Stimulated activated CD4-positive, alpha-beta T cell treated with anti-CD3 and anti-CD28 coated beads, TNF-alpha, amount 100 ng/mL, for 1 hour (primary cell): ENCODE results near the gene F5.

Source experiments
- DNase-seq, 3 donors: peaks; one replicate each; pipeline ENCODE4 v3.0.0-alpha.2; 2020; ENCODE audit warnings: low read depth in 3 of 3, low spot score in 1 of 3

The F5 gene

DNA sequence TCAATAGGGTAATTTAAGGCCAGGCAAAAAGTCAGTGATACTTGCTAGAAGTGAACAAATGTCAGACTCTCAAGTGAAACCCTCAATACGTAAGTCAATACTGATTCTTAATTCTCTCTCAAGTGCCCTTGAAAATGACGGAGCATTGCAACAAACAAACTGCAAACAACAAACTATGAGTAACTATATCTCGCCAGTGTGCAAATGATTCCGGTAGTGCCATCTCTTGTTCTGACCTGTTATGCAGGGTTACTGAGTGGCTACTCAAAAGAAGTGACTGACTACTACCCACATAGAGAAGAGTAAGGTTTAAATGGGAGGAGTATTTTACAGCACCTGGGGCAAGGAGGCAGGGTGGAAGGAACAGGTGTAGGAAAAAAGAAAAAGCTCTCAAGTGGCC is 102.2 kb downstream of the F5 start:
- no peak for DNase-seq

GRCh38 chr1:169483500-169483966 is 102.7 kb downstream of the F5 start:
- DNase-seq: no peak

DNA sequence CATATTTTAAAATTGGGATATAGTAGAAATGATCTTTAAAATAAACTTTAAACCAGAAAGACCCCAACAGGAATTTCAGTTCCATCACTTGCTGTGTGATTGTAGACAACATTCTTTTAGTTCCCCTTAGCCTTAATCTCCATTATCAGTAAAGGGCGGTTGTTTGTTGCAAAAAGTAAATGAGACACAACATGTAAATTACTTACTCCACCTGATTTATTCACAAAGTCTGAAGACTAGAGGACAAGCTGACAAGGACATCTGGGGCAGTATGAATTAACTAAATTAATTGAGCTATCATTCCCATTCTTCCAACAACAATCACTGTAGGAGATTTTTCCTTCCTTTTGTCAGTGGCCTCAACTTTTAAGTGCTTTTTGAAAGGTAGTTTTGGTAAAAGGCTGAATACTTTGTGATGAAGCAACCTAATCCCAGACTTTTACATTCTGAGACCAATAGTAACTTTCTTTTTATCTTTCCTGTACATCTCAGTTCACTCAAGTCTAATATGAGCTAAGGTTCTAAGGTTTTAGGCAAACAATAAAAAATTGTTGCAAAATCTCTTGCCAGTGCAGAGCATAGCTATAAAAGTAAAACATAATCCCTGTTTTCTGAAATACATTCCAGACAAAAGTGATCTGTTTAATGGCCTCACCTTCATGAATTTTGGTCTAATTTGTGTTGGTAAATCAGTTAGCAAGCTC is 106.8 kb downstream of the F5 start:
- no peak for DNase-seq

GRCh38 chr1:169478094-169478672 is 108.1 kb downstream of the F5 start:
- no peak for DNase-seq

DNA sequence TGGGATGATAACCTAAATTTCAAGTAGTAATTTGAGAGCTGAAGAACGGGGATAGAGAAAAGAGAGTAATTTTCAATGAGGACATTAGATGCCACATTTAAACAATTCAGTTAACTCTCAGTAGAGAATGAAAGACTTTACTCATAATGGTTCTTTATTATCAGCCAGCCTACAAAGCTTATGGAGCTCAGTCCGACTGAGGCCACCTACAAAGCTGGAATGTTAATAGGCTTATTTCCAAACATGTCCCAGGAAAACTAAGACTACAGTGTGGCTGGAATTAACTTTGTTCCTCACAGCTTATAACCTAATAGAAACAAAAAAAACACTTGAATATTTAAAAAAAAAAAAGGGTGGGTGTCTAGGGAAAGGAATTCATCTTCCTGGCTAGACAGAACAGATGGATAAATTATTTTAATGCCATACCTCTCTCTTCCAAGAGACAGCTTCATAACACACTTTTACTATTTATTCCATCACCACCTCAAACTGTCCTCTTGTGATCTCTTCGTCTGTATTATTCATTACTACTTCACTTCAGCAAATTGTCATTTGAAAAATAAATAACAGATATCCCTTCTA is 110.4 kb downstream of the F5 start:
- no peak for DNase-seq

DNA sequence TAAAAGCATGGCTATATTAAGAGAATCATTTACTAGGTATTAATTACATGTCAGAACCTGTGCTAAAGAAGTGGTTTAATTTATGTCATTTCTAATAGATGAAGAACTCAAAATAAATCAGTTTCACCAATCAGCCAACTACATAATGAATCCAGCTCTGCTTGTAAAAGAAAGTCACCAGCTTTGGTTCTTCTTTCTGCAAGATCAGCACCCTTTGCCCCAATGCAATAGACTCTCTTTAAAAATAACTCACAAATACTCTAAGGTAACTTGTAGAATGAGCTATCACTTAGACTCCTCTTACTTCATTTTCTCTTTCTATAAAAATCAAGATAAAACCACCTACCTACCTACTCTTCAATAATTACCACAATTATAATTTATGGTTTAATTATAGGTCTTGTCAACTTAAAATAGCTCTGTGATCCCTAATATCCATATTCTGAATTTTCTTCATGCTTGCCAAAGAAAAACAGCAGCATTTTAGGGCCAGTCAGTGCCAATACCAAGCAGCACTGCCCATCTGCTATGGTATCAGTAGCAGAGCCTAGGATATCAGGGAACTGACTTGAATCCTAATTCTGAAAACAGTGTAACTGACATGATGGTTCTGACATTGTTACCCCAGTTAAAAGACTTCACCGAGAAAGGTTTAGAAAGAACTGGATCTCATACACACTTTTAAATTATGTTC is 111.8 kb downstream of the F5 start:
- no peak for DNase-seq

GRCh38 chr1:169473347-169473746 is 112.9 kb downstream of the F5 start:
- no peak for DNase-seq

DNA sequence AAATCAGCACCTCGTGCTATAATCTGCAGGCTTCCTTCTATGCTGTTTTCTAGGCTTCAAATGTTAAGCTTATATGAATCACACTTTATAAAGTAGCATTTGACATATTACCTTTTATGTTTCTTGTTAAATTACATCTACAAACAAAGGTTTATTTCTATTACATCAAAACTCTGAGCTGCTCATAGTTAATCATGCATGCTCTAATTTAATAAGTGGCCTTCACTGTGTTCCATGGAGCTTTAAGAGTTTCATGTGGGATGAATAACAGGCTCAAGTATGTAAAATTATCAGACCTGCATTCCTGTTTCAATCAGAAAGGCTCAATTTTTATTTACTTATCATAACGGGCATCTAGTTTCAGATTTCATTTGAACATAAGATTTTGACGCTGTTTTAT is 113.5 kb downstream of the F5 start:
- no peak for DNase-seq

DNA sequence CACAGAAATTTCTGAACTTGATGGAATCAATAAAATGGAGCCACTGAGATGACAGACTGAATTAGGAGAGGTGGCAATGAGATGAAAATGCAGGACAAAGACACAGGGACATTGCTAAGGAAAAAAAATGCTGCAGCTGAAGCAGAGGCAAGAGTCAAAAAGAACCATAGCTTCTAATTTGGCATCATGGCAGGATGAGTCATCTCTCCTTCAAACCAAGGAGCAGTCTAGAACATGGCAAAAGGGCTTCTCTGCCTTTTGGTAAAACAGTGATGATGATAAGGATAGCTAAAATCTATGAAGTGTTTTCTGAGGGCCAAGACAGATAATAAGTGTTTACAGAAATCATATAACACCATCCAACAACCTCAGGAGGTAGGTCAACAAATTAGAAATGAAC is 117.3 kb downstream of the F5 start:
- DNase-seq: no peak

DNA sequence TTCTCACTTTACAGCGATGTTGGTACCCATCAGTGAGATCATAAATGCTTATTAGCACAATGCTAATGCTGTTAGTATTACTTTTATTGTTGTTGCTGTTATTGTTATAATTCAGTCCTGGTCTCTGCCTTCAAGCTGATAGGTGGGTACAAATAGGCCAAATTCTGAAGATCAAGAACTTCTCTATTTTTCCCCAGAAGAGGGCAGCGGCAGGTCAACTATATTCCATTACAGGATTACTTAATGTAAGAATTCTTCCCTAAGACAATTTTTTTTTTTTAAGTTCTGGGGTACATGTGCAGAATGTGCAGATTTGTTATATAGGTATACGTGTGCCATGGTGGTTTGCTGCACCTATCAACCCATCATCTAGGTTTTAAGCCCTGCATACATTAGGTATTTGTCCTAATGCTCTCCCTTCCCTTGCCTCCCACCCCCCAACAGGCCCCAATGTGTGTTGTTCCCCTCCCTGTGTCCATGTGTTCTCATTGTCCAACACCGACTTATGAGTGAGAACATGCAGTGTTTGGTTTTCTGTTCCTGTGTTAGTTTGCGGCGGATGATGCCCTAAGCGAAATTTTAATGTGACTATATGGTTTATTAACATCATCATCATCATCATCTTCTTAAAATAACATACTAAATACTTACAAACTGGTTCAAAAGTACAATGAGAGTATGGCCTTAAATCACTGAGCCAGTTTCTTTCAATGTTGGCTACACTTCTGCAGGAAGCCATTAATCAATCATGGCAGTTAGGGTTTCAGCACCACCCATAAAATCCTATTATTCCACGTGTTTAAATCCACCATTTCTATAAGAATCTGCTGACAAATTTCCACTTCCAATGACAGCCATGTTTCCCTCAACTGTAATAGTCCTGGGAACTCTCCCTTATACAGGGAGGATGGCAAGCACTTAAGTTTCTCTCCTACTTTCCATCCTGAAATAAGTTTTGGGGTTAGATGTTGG is 119.7 kb downstream of the F5 start:
- no peak for DNase-seq

DNA sequence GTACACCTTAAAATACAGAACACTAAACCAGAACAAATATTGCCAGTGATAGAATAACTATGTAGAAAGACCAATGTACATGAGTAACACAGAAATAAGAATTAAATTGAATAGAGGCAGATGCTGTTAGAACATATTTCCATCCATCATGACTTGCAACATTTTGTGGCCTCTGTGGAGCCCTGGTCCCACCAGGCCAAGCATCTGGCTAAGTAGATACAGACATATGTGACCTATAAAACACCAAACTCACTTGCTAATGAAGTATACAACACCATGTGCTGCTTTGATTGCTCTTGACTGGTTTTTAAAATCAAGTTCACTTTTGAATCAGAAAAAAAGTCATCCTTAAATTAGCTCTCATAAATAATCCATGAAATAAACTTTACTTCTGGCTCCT is 121.0 kb downstream of the F5 start:
- DNase-seq: no peak
